ENCODE results near the gene SYS1.

DNA sequence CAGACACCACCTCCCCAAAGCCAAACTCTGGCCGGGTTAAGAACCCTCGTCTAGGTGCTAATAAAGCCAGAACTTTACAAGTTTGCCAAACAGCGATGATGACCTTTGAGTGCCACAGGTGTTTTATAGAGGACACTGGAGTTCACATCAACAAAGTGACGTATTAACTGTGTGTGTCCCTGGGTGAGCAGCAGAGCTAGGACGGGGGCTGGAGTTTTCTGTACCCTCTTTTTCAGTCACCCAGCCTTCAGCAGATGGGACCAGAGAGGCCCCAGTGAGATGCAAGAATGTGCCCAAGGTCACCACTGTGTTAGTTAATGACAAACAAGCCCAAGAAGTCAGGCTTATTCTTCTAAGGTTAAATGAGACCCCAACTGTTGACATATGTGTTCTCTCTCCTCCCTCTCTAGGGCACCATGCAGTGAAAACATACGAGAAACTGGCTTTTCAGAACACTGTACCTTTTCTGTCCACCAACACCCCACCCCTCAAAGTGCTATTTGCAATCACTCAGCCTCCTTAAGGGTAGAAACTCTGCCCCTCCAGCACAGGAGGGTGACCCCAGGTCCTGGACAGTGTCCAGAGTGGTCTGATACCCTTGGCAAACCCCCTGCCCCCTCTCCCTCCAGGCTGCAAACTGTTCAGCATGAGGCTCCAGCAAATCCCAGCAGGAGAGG lies 20.0 kb upstream of the SYS1 start:
- TF ChIP-seq, protein P1, sequence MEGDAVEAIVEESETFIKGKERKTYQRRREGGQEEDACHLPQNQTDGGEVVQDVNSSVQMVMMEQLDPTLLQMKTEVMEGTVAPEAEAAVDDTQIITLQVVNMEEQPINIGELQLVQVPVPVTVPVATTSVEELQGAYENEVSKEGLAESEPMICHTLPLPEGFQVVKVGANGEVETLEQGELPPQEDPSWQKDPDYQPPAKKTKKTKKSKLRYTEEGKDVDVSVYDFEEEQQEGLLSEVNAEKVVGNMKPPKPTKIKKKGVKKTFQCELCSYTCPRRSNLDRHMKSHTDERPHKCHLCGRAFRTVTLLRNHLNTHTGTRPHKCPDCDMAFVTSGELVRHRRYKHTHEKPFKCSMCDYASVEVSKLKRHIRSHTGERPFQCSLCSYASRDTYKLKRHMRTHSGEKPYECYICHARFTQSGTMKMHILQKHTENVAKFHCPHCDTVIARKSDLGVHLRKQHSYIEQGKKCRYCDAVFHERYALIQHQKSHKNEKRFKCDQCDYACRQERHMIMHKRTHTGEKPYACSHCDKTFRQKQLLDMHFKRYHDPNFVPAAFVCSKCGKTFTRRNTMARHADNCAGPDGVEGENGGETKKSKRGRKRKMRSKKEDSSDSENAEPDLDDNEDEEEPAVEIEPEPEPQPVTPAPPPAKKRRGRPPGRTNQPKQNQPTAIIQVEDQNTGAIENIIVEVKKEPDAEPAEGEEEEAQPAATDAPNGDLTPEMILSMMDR (IDR thresholded peaks at IDR 0.05) = no peak
- TF ChIP-seq POLR2A (IDR thresholded peaks at IDR 0.05) (no peak), EP300 (IDR thresholded peaks at IDR 0.05) (no peak)
